HFFc6 (cell line): ENCODE measurements around the gene NUMA1. TPM values are rescaled to one million over a fixed set of nuclear protein-coding genes. Genes with fewer than 3 reads are reported as not detected.

ENCODE experiments used
- DNase-seq: peaks from one replicate; pipeline ENCODE4 v3.0.0-alpha.2; 2018
- H3K27ac Mint-ChIP-seq: 2 replicates; pipeline ENCODE4 v1.8.0; 2020; ENCODE audit warnings: mild to moderate bottlenecking, mixed read lengths
- H3K27me3 Mint-ChIP-seq: 2 replicates; pipeline ENCODE4 v1.8.0; 2021; ENCODE audit warnings: mild to moderate bottlenecking, moderate library complexity, mixed read lengths; ENCODE audit not compliant: insufficient read depth
- H3K36me3 Mint-ChIP-seq: 2 replicates; pipeline ENCODE4 v1.8.0; 2021; ENCODE audit warnings: low read depth, mixed read lengths
- H3K4me1 Mint-ChIP-seq: 2 replicates; pipeline ENCODE4 v1.8.0; 2020; ENCODE audit warnings: low read depth, mixed read lengths
- H3K4me3 Mint-ChIP-seq: 2 replicates; pipeline ENCODE4 v1.8.0; 2020; ENCODE audit warnings: mild to moderate bottlenecking, moderate library complexity, mixed read lengths
- H3K9me3 Mint-ChIP-seq: 2 replicates; pipeline ENCODE4 v1.8.0; 2020; ENCODE audit warnings: mild to moderate bottlenecking, mixed read lengths
- total RNA-seq, 6 experiments: library from RNA; stranded (reverse); fragmentation: NEBNext Ultra II Directional; extraction: Animal tissue kit (Norgen Biotek cat#: 25700); gene quantifications; 2 replicates in 1 of 6; 3 replicates in 5 of 6; pipeline ENCODE4 v1.2.3, GENCODE V29; 2021
- TF ChIP-seq, protein P1 (sequence below): fragments of 200-600 bp; sonication (generic); IDR thresholded peaks from 2 replicates; pipeline ENCODE4 v1.5.0; 2021; ENCODE audit warnings: antibody characterized with exemption, mild to moderate bottlenecking

The NUMA1 gene
- total RNA-seq, 6 experiments from 2014 or later: 127 to 148 (median 137) TPM

DNA sequence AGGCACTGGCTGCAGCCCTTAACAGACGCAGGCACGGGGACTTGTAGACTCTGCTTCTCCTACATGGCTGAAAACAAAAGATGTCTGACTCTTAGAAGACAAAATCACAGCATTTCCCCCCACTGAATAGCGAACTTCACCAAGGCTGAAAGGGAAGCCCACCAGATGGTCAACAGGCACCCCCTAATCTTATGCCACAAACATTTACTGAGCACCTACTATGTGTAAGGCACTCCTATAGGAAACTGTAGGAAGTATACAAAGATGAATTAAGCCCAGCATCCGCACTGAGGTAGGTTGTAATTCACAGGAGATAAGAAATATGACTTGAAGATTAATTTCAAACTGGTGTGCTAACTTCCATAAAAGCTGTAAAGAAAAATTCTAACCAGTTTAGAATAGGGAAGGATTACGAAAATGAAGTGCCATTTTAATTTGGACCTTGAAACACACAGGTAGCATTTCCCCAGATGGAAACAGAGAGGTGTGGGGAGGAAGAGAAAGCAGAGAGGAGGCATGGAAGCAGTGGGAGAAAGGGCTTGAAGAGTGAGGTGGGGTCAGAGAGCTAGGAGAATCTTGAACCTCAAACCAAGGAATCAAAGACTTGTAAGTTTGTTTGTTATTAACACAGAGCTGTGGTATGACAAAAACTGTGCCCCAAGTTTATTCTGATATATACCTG lies 38.1 kb downstream of the NUMA1 start:
- TF ChIP-seq, protein P1, sequence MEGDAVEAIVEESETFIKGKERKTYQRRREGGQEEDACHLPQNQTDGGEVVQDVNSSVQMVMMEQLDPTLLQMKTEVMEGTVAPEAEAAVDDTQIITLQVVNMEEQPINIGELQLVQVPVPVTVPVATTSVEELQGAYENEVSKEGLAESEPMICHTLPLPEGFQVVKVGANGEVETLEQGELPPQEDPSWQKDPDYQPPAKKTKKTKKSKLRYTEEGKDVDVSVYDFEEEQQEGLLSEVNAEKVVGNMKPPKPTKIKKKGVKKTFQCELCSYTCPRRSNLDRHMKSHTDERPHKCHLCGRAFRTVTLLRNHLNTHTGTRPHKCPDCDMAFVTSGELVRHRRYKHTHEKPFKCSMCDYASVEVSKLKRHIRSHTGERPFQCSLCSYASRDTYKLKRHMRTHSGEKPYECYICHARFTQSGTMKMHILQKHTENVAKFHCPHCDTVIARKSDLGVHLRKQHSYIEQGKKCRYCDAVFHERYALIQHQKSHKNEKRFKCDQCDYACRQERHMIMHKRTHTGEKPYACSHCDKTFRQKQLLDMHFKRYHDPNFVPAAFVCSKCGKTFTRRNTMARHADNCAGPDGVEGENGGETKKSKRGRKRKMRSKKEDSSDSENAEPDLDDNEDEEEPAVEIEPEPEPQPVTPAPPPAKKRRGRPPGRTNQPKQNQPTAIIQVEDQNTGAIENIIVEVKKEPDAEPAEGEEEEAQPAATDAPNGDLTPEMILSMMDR: no peak
- H3K4me1 Mint-ChIP-seq: peaks cover 33% of the 10 kb centered on the region
- no peak for DNase-seq
- peaks cover 6% of the 10 kb centered on the region; the same call in 1 of the 2 replicates for H3K36me3 Mint-ChIP-seq
- H3K9me3 Mint-ChIP-seq: no peaks in the 10 kb centered on the region
- no peak overlapping the region for H3K27ac Mint-ChIP-seq
- H3K27me3 Mint-ChIP-seq: no peaks in the 10 kb centered on the region; the same call in 1 of the 2 replicates
- no peak overlapping the region for H3K4me3 Mint-ChIP-seq

DNA sequence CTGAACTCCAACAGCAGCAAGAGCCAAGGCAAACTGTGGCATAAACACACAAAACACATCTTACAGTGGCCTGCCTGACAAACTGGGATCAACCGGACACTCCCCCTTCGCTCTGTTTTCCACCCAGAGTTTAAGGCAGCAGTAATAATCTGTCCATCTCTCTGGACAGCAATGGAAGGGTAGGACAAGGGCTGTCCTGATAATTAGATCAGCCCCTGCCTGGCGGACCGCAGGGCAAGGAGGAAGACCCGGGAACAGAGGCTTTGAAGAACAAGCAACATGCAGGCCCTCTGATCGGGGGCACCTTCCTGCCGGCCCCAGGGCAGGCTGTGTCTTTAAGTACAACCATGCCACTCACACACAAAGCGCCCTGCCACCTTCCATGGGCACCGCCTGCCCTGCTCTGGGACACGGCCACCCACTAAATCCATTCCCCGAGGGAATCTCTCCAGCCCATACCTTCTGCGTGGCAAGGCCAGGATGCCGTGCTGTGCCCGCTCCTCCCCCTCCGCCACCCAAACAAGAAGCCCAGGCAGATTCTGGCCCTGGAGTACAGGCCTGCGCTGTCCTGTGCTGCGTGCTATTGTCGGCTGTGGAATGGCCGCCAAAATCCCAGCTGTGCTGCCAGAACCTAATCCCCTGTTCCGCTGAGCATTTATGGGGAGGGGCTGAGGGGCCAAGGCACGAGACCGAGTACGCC lies 38.8 kb downstream of the NUMA1 start:
- H3K9me3 Mint-ChIP-seq: no peaks in the 10 kb centered on the region
- H3K4me3 Mint-ChIP-seq: no peak overlapping the region
- H3K27ac Mint-ChIP-seq: no peak overlapping the region

DNA sequence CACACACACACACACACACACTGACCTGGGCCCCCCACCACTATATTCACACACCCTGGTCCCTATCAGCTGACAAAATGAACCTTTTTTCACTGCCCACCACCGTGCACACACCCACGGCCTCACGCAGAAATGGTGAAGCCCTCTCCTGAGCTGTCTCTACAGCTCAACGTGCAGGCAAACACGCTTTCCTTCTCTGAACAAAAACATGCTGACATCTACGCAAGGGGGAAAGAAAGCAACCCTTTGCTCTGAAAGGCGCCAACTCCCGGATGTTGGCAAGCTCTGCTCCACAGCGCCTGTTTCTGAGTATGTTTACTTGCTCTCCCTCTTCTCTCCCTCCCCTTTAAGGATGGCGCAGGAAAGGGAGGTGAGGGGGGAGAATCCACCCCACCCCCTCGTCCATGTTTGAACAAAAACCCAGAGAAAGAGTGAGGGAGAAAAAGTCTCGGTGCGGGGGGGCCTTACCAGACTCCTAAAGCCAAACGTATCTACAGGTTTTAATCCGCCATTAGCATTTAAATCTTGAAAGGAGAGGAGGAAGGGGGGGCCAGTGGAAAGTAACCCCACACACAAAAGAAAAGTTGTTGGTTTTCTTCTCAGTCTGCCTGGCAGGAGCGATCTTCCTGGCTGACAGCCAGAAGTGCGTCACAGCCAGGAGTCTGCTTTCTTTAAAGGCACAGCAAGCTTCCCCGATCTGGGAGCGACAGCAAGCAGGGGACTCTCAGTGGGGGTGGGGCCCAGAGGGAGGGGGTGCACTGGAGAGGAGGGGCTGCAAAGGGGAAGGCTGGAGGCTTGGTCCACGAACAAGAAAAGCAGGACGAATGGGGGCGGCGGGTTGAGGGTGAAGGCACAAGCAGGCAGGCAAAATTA lies 39.6 kb downstream of the NUMA1 start:
- TF ChIP-seq, protein P1: 0 out of 2 replicates have a peak, but pooled peaks have one; percentile 7
- Mint-ChIP-seq H3K9me3 (no peaks in the 10 kb centered on the region), H3K4me1 (peaks cover 40% of the 10 kb centered on the region), H3K27ac (no peak overlapping the region), H3K27me3 (no peaks in the 10 kb centered on the region; the same call in 1 of the 2 replicates), H3K36me3 (peaks cover 9% of the 10 kb centered on the region; the same call in 1 of the 2 replicates), H3K4me3 (no peak overlapping the region)
- DNase-seq: peak; percentile 88

More for the DNA sequence above, 38.8 kb downstream of the NUMA1 start:
- no peaks in the 10 kb centered on the region; the same call in 1 of the 2 replicates for H3K27me3 Mint-ChIP-seq
- DNase-seq: peak; percentile 69
- TF ChIP-seq, protein P1: no peak
- H3K4me1 Mint-ChIP-seq: peaks cover 39% of the 10 kb centered on the region
- peaks cover 6% of the 10 kb centered on the region; the same call in 1 of the 2 replicates for H3K36me3 Mint-ChIP-seq

DNA sequence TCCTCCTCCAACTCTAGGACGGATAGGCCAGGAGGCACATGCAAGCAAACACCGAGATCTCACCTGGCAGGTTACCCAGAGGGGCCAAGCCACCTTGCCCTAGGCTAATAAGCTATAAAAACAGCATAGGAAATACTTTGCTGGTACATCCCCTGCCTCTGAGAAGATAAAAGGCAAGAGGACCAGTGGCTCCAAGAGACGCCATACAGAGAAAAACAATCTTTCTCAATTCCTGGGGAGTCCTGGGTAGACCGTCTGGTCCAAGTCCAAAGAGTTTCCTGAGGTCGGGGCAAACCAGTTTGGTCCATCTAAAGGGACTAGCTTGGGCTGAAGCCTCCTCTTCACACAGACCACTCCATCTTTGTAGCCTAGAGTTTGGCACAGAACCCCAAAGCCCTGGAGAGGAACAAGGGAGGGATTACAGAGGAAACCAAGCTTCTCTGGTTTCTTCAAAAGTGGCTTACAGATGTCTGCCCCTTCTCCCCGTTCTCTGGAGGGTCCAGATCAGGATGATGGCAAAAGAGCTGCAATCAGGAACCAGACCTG lies 40.4 kb downstream of the NUMA1 start:
- Mint-ChIP-seq H3K27ac (no peak overlapping the region), H3K9me3 (no peaks in the 10 kb centered on the region), H3K36me3 (peaks cover 13% of the 10 kb centered on the region; the same call in 1 of the 2 replicates), H3K4me3 (no peak overlapping the region), H3K27me3 (no peaks in the 10 kb centered on the region; the same call in 1 of the 2 replicates), H3K4me1 (peaks cover 37% of the 10 kb centered on the region)
- TF ChIP-seq, protein P1: no peak
- DNase-seq: no peak
